Liver (tissue), 9 donors: Measurements from ENCODE around the gene CUL5. TPM values are rescaled to one million over a fixed set of nuclear protein-coding genes. Genes with fewer than 3 reads are reported as not detected.

Experiments used
- DNase-seq: peaks from one replicate; pipeline ENCODE4 v3.0.0-alpha.2; 2017; ENCODE audit warnings: low spot score
- H3K27ac ChIP-seq, 2 donors: one replicate each; pipeline ENCODE4 v1.7.0; 2013; ENCODE audit warnings: inconsistent platforms in 2 of 2, low read length in 2 of 2, control low read depth in 1 of 2, low read depth in 1 of 2, mild to moderate bottlenecking in 1 of 2
- H3K27me3 ChIP-seq, 4 donors: one replicate each; pipeline versions ENCODE4 v1.6.1 to v1.7.0; 2013; ENCODE audit warnings: low read length in 3 of 4, inconsistent platforms in 1 of 4, mild to moderate bottlenecking in 1 of 4, moderate library complexity in 1 of 4; ENCODE audit not compliant: control insufficient read depth in 4 of 4, insufficient read depth in 4 of 4
- H3K36me3 ChIP-seq, 4 donors: one replicate each; pipeline versions ENCODE4 v1.6.1 to v1.7.0; 2013; ENCODE audit warnings: low read length in 3 of 4, mild to moderate bottlenecking in 3 of 4, low read depth in 1 of 4, moderate library complexity in 1 of 4; ENCODE audit not compliant: control insufficient read depth in 4 of 4, insufficient read depth in 3 of 4
- H3K4me1 ChIP-seq, 4 donors: one replicate each; pipeline versions ENCODE4 v1.6.1 to v1.7.0; 2013; ENCODE audit warnings: low read length in 3 of 4, mild to moderate bottlenecking in 3 of 4, moderate library complexity in 1 of 4; ENCODE audit not compliant: control insufficient read depth in 4 of 4, insufficient read depth in 4 of 4
- H3K4me3 ChIP-seq, 3 donors: one replicate each; pipeline versions ENCODE4 v1.6.1 to v1.7.0; 2013; ENCODE audit warnings: low read length in 3 of 3, control low read depth in 1 of 3, low read depth in 1 of 3, mild to moderate bottlenecking in 1 of 3
- H3K9ac ChIP-seq, 2 donors: one replicate each; pipeline ENCODE4 v1.7.0; 2013; ENCODE audit warnings: low read length in 2 of 2, mild to moderate bottlenecking in 2 of 2, moderate library complexity in 2 of 2, control low read depth in 1 of 2, low read depth in 1 of 2
- H3K9me3 ChIP-seq, 4 donors: one replicate each; pipeline versions ENCODE4 v1.6.1 to v1.7.0; 2013; ENCODE audit warnings: low read length in 3 of 4; ENCODE audit not compliant: control insufficient read depth in 4 of 4
- EGR1 ChIP-seq, 2 donors: IDR thresholded peaks; 2 replicates each; pipeline ENCODE4 v1.6.1; 2016 to 2018; ENCODE audit warnings: antibody characterized with exemption in 2 of 2, low read depth in 2 of 2
- FOXA1 ChIP-seq: IDR thresholded peaks from 2 replicates; pipeline ENCODE4 v1.6.1; 2016; ENCODE audit warnings: antibody characterized with exemption
- FOXA2 ChIP-seq: IDR thresholded peaks from 2 replicates; pipeline ENCODE4 v1.6.1; 2016; ENCODE audit warnings: antibody characterized with exemption
- GABPA ChIP-seq, 2 donors: IDR thresholded peaks in 1 of 2; conservative IDR thresholded peaks in 1 of 2; 2 replicates each; pipeline ENCODE4 v1.6.1; 2016; ENCODE audit warnings: antibody characterized with exemption in 2 of 2, mild to moderate bottlenecking in 1 of 2, moderate library complexity in 1 of 2
- HNF4A ChIP-seq, 2 donors: conservative IDR thresholded peaks; 2 replicates each; pipeline ENCODE4 v1.6.1; 2016; ENCODE audit warnings: antibody characterized with exemption in 2 of 2, mild to moderate bottlenecking in 2 of 2
- HNF4G ChIP-seq: IDR thresholded peaks from 2 replicates; pipeline ENCODE4 v1.6.1; 2016; ENCODE audit warnings: antibody characterized with exemption
- JUND ChIP-seq, 2 donors: IDR thresholded peaks; 2 replicates each; pipeline ENCODE4 v1.6.1; 2016; ENCODE audit warnings: antibody characterized with exemption in 2 of 2
- MAX ChIP-seq: IDR thresholded peaks from 2 replicates; pipeline ENCODE4 v1.6.1; 2016; ENCODE audit warnings: antibody characterized with exemption
- NR2F2 ChIP-seq: IDR thresholded peaks from 2 replicates; pipeline ENCODE4 v1.6.1; 2016; ENCODE audit warnings: antibody characterized with exemption
- RAD21 ChIP-seq, 2 donors: IDR thresholded peaks; 2 replicates each; pipeline ENCODE4 v1.6.1; 2016; ENCODE audit warnings: antibody characterized with exemption in 2 of 2, mild to moderate bottlenecking in 2 of 2
- RXRA ChIP-seq, 2 donors: IDR thresholded peaks; 2 replicates each; pipeline ENCODE4 v1.6.1; 2017 to 2018; ENCODE audit warnings: antibody characterized with exemption in 2 of 2, mild to moderate bottlenecking in 1 of 2
- SP1 ChIP-seq: IDR thresholded peaks from 2 replicates; pipeline ENCODE4 v1.6.1; 2018; ENCODE audit warnings: antibody characterized with exemption, mild to moderate bottlenecking
- TAF1 ChIP-seq: conservative IDR thresholded peaks from 2 replicates; pipeline ENCODE4 v1.6.1; 2016; ENCODE audit warnings: antibody characterized with exemption, mild to moderate bottlenecking
- YY1 ChIP-seq: IDR thresholded peaks from 2 replicates; pipeline ENCODE4 v1.6.1; 2016; ENCODE audit warnings: antibody characterized with exemption, mild to moderate bottlenecking
- ZBTB33 ChIP-seq: IDR thresholded peaks from 2 replicates; pipeline ENCODE4 v1.6.1; 2016; ENCODE audit warnings: antibody characterized with exemption
- WGBS: extraction: QIAGEN DNeasy Blood & Tissue Kit; methylation state at CpG from one replicate; pipeline ENCODE4 v1.1.7; 2013; 5-methylcytosine and 5-hydroxymethylcytosine counted together
- polyA plus RNA-seq, 2 donors: library from polyadenylated mRNA; stranded (reverse) in 1 of 2; unstranded in 1 of 2; fragments of 200-250 nt in 1 of 2; fragments of >200 nt in 1 of 2; fragmentation: Nextera tagmentation in 1 of 2; extraction: Ambion mirVana in 1 of 2; gene quantifications; one replicate each; pipeline versions ENCODE4 v1.2.1 to v1.2.3, GENCODE V29; 2013 to 2015
- total RNA-seq, 2 donors: library from RNA; depleted of rRNA; stranded (reverse); fragments of >200 nt; gene quantifications; one replicate each; pipeline ENCODE4 v1.2.3, GENCODE V29; 2014
- TF ChIP-seq, protein P1 (sequence below): fragments of 150-350 bp; IDR thresholded peaks from 2 replicates; pipeline ENCODE4 v1.5.1; 2017; ENCODE audit warnings: improper control_type of control experiment, low read depth, low read length; ENCODE audit not compliant: missing input control
- TF ChIP-seq, protein P2 (sequence below): IDR thresholded peaks from 2 replicates; pipeline ENCODE4 v1.6.1; 2016; ENCODE audit warnings: antibody characterized with exemption, mild to moderate bottlenecking
- TF ChIP-seq, protein P3 (sequence below): IDR thresholded peaks from 2 replicates; pipeline ENCODE4 v1.6.1; 2016; ENCODE audit warnings: antibody characterized with exemption
- donor health status: healthy.
- donor health status: healthy.
- donor health status: healthy.
- donor health status: healthy.
- donor health status: healthy.

CUL5 gene
- total and polyA plus RNA-seq, 4 donors = 5.6 to 21.1 (median 12.9) TPM

DNA sequence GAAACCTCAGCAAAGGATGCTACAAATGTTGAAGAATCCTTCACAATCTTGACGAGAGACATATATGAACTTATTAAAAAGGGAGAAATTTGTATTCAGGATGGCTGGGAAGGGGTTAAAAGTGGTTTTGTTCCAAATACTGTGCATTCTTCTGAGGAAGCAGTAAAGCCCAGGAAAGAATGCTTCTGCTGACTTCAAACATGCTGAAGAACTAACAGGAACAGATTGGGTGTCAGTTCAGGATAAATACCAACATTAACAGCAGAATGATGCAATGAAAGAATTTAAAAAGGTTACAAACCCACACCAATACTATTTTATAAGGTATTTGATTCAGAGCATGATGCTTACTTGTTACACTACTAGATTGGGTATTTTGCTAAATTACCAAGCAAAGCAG lies 46.5 kb upstream of the CUL5 start:
- H3K4me3 ChIP-seq = no peak overlapping the region
- H3K4me1 ChIP-seq = peaks cover 0 to 4% (median 0%) of the 10 kb centered on the region in 4 donors
- no peaks in the 10 kb centered on the region for H3K27me3 ChIP-seq
- no peak overlapping the region for H3K9ac ChIP-seq
- WGBS = 91% methylated on average over 1 of the region's 1 CpG
- DNase-seq = no peak
- H3K27ac ChIP-seq = no peak overlapping the region
- no peaks in the 10 kb centered on the region for H3K36me3 ChIP-seq
- no peaks in the 10 kb centered on the region for H3K9me3 ChIP-seq
- TF ChIP-seq HNF4A (conservative IDR thresholded peaks at IDR 0.05) = no peak
- TF ChIP-seq, protein P1, sequence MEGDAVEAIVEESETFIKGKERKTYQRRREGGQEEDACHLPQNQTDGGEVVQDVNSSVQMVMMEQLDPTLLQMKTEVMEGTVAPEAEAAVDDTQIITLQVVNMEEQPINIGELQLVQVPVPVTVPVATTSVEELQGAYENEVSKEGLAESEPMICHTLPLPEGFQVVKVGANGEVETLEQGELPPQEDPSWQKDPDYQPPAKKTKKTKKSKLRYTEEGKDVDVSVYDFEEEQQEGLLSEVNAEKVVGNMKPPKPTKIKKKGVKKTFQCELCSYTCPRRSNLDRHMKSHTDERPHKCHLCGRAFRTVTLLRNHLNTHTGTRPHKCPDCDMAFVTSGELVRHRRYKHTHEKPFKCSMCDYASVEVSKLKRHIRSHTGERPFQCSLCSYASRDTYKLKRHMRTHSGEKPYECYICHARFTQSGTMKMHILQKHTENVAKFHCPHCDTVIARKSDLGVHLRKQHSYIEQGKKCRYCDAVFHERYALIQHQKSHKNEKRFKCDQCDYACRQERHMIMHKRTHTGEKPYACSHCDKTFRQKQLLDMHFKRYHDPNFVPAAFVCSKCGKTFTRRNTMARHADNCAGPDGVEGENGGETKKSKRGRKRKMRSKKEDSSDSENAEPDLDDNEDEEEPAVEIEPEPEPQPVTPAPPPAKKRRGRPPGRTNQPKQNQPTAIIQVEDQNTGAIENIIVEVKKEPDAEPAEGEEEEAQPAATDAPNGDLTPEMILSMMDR = no peak
- TF ChIP-seq, protein P2, sequence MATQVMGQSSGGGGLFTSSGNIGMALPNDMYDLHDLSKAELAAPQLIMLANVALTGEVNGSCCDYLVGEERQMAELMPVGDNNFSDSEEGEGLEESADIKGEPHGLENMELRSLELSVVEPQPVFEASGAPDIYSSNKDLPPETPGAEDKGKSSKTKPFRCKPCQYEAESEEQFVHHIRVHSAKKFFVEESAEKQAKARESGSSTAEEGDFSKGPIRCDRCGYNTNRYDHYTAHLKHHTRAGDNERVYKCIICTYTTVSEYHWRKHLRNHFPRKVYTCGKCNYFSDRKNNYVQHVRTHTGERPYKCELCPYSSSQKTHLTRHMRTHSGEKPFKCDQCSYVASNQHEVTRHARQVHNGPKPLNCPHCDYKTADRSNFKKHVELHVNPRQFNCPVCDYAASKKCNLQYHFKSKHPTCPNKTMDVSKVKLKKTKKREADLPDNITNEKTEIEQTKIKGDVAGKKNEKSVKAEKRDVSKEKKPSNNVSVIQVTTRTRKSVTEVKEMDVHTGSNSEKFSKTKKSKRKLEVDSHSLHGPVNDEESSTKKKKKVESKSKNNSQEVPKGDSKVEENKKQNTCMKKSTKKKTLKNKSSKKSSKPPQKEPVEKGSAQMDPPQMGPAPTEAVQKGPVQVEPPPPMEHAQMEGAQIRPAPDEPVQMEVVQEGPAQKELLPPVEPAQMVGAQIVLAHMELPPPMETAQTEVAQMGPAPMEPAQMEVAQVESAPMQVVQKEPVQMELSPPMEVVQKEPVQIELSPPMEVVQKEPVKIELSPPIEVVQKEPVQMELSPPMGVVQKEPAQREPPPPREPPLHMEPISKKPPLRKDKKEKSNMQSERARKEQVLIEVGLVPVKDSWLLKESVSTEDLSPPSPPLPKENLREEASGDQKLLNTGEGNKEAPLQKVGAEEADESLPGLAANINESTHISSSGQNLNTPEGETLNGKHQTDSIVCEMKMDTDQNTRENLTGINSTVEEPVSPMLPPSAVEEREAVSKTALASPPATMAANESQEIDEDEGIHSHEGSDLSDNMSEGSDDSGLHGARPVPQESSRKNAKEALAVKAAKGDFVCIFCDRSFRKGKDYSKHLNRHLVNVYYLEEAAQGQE = no peak
- TF ChIP-seq RAD21 (IDR thresholded peaks at IDR 0.05) = no peak
- no peak for TF ChIP-seq HNF4G
- no peak for TF ChIP-seq FOXA2
- no peak for TF ChIP-seq EGR1 (IDR thresholded peaks at IDR 0.05; ENCODE audit: low read depth in 2 of 2)
- no peak for TF ChIP-seq SP1
- TF ChIP-seq, protein P3, sequence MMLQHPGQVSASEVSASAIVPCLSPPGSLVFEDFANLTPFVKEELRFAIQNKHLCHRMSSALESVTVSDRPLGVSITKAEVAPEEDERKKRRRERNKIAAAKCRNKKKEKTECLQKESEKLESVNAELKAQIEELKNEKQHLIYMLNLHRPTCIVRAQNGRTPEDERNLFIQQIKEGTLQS = no peak
- no peak for TF ChIP-seq JUND (IDR thresholded peaks at IDR 0.05)
- TF ChIP-seq NR2F2 = no peak
- no peak for TF ChIP-seq TAF1
- no peak for TF ChIP-seq GABPA (IDR thresholded peaks at IDR 0.05 in 1 of 2, conservative IDR thresholded peaks at IDR 0.05 in 1 of 2)
- no peak for TF ChIP-seq FOXA1
- no peak for TF ChIP-seq YY1
- no peak for TF ChIP-seq RXRA (IDR thresholded peaks at IDR 0.05)

DNA sequence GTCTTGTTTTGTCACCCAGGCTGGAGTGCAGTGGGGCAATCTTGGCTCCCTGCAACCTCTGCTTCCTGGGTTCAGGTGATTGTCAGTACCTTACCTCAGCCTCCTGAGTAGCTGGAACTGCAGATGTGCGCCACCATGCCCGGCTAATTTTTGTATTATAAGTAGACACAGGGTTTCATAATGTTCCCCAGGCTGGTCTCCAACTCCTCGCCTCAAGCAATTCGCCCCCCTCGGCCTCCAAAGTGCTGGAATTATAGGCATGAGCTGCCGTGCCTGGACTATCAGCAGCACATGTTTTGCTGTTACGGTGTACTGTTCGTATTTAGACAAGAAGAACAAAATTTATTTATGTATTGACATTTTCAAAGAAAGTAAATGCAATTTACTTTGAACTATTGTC lies 45.6 kb upstream of the CUL5 start:
- 72% methylated on average over 8 of the region's 8 CpGs for WGBS
- no peaks in the 10 kb centered on the region for H3K9me3 ChIP-seq
- H3K9ac ChIP-seq = no peak overlapping the region
- DNase-seq = no peak
- H3K36me3 ChIP-seq = no peaks in the 10 kb centered on the region
- no peak overlapping the region for H3K27ac ChIP-seq
- no peak overlapping the region for H3K4me3 ChIP-seq
- H3K4me1 ChIP-seq = no peaks in the 10 kb centered on the region
- no peaks in the 10 kb centered on the region for H3K27me3 ChIP-seq
- TF ChIP-seq, protein P1 = no peak
- TF ChIP-seq HNF4A (conservative IDR thresholded peaks at IDR 0.05) (no peak), NR2F2 (no peak), HNF4G (no peak), MAX (no peak), ZBTB33 (no peak), RAD21 (IDR thresholded peaks at IDR 0.05) (no peak), EGR1 (IDR thresholded peaks at IDR 0.05; ENCODE audit: low read depth in 2 of 2) (no peak), SP1 (no peak), RXRA (IDR thresholded peaks at IDR 0.05) (no peak), FOXA1 (no peak), YY1 (no peak), FOXA2 (no peak)
- TF ChIP-seq, protein P3 = no peak
